GM18502 (cell line): ENCODE data around the gene CD72.
"Not testable (repeated sequence)": the region's sequence is repeated elsewhere in the genome, so short reads cannot be mapped to it uniquely, and the experiment has no call there.

Experiments used
- ATAC-seq: cut with Tn5 transposase; IDR thresholded peaks from one replicate; pipeline ENCODE4 v1.9.1; 2021; ENCODE audit warnings: mild to moderate bottlenecking; ENCODE audit not compliant: unreplicated experiment, poor library complexity

CD72 gene

GRCh38 chr9:35618854-35619799 is 914 bp upstream of the CD72 start:
- ATAC-seq: peak; percentile 62

GRCh38 chr9:35617548-35617947 is 665 bp downstream of the CD72 start:
- no peak for ATAC-seq

DNA sequence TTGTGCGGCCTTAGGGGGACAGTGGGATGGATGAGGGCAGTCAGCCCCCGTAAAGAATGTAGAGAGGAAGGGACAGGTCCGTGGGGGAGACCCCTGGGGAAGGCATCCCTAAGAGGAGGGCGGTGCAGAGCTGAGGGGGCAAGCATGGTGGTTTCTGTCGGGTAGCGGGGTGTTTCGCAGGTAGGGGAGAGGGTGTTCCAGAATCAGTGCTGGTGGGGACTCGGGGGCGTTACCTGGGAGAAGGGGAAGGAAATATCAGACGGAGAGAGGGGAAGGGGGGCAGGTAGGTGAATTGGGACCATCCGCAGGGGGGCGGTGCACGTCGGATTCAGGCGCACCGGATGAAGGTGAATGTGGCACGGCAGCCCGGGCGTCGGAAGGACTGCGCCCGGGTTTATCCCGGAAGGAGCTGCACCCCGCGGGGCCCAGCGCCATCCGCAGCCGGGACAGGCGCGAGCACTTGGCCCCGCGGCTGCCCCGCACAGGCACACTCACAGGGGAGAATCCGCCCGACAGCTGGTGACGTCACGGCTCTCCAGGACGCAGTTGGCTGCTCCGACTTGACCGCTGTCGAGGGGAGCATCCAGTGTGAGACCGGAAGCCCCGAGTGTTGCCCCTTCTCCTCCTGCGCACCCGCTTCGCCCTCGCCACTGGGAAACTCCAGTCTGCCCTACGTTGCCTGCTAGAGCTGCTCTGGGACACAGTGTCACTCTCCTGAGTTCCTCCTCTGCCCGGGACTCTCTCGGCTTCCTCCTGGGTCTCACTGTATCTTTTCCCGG is 1.3 kb downstream of the CD72 start:
- ATAC-seq: peak; percentile 49

GRCh38 chr9:35615981-35616680 is 2.1 kb downstream of the CD72 start:
- ATAC-seq: no peak

DNA sequence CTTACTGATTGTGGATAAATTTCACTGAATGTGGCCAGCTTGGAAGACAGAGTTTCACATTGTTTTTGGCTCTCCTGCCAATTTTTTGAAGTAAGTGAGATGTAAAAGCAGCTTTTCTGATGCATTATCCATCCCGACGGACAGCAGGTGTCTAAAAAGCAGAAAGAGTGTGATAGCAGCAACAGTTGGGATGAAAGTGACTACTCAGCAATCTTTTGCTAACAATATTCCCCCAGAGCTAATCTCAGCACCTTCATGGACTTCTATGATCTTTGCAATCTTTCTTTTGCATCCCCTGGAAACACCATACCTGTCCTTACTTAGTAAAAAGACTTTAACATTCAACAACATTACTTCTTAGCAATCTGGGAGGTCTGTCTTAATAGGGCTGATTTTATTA is 5.4 kb downstream of the CD72 start:
- ATAC-seq: no peak

- ATAC-seq: not testable (repeated sequence)
Measured at GRCh38 chr9:35612066-35612465, 6.1 kb downstream of the CD72 start.

DNA sequence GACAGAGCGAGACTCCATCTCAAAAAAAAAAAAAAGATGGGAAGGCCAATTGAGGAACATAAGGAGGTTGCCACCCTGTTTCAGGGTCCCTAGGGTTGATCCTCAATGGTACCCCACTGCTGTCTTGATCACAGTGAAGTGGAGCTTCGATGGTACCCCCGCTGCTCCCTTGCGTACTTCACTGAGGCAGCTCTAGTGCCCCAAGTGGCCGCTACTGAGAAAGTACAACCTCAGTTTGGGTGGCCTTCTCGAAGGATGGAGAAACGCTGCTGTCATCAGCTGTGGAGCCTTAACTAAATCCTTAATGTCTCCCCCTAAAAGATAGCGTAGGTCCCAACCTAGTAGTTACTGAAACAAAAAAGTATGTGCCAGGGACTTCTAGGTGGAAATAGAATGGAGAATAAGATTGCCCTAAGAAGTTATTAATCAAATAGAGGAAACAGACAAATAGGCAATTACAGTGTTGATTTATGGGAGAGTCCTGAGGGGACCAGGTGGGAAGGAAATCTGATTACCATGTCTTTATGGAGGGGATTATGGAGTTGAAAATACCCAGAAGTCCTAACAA is 6.9 kb downstream of the CD72 start:
- ATAC-seq: peak; percentile 58

- no peak for ATAC-seq
Measured at GRCh38 chr9:35609820-35610163, 8.4 kb downstream of the CD72 start.

- ATAC-seq: no peak
Measured at GRCh38 chr9:35609001-35609819, 9.0 kb downstream of the CD72 start.

DNA sequence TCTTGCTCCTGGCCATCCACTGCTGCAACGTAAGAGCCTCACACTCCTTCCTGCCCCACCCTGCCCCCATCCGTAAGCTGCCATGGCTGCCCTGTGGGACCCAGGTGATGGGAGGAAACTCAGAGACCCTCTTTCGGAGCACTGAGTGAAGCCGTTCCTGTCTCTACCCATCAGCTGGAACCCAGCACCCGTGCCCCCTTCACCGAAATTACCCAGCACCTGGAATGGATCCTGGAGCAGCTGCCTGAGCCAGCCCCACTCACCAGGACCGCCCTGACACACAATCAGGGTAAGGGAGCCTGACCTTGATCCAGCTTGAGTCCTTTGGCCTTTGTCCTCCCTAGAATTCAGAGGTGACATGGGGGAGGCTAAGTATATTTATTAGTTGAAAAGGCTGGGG is 10.0 kb downstream of the CD72 start:
- ATAC-seq: no peak

DNA sequence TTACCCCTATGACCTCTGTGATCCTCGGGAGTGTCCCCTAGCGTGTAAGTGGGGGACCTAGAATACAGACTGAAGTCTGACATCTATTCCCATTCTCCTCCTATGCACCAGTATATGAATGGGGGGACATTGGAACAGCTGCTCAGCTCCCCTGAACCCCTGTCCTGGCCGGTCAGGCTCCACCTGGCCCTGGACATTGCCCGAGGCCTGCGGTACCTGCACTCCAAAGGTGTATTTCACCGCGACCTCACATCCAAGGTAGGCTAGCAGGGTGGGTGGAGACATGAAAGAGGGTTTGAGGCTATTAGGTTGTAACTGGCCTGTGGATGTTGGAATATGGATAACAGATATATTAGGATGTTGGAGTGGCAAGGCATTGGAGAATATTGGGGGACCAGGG is 11.5 kb downstream of the CD72 start:
- ATAC-seq: no peak

GRCh38 chr9:35606138-35606504 is 12.1 kb downstream of the CD72 start:
- no peak for ATAC-seq

DNA sequence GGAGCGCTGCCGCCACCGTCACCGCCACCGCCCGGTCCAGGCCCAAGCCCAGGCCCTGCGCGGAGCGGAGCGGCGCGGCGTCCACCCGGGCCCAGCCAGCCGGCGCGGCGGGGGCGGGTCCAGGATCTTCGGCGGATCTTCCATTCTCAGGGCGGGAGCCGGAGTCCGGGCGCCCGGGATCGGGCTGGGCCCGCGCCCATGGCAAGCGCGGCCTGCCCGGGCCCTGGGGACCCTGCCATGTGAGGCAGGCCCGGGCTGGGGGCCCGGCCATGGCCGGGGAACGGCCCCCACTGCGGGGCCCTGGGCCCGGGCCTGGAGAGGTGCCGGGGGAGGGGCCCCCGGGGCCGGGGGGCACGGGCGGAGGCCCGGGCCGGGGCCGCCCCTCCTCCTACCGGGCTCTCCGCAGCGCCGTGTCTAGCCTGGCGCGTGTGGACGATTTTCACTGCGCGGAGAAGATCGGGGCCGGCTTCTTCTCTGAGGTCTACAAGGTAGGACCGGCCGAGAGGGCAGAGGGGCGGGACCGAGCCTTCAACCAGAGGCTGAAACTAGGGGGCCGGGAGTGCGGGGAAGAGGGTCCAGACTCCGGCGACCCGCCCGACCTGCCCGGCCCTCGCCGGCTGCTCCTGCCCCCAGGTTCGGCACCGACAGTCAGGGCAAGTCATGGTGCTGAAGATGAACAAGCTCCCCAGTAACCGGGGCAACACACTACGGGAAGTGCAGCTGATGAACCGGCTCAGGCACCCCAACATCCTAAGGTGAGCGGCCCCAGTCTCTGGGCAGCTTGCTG is 12.7 kb downstream of the CD72 start:
- peak; percentile 17 for ATAC-seq

GRCh38 chr9:35604578-35605350 is 13.4 kb downstream of the CD72 start, which contains the start of gene TESK1:
TSS of gene TESK1 (plus strand) at chr9:35605262. CDS start at chr9:35605620, 358 bp downstream.
- peak; percentile 48 for ATAC-seq

DNA sequence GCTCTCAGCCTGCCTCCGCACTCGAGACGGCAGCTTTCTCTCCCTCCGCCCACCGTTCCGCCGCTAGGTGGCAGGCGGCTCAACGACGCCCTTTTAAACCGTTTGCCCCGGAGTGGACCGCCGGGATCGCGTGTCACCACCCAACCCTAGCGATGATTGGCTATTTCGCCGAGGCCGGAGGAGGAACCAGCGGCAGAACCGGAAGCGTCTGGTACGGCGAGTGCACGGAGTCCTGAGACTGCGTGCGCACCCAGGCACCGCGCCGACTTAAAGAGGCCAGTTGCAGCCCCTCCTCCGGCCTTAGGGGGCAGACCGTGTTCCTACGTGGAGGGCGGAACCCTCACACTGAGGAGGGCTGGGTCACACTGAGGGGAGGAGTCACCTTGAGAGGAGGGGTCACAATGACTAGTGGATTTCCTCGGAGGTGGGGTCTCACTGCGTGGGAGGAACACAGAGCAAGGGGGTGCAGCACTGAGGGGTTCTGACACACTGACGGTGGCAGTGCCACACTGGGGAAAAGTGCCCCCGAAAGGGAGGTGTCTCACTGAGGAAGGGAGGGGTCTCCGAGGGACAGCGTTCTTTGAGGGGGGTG is 14.1 kb downstream of the CD72 start:
- ATAC-seq: peak; percentile 85

DNA sequence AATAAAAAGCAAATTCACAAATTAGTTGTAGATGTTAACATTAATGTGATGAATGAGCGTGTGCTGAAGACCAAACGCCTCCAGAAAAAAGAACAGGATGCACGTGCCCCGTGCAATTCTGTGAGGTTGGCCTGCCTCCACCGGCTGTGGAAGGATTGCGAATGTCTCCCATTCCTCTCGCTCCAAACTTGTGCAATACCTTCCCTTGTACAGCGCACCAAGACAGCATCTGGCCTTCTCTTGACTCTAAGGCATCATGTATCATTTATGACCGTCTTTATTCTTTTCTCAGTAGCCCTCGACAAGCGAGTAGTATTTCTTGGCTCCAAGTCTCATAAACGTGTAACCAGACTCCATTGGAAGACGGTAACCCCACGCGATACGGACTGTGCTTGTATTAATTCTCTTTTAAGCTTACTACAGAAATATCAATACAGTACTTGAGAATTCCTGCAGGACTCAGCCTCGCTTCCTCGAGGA is 14.7 kb downstream of the CD72 start:
- no peak for ATAC-seq

- ATAC-seq: no peak
Measured at GRCh38 chr9:35599763-35600604, 18.2 kb downstream of the CD72 start.
